OCI-LY3 (cell line): ENCODE results near the gene PSG5.
"Not testable (repeated sequence)": the region's sequence is repeated elsewhere in the genome, so short reads cannot be mapped to it uniquely, and the experiment has no call there.

Experiments used
- H2AFZ ChIP-seq: fragments of 200-600, 300-600 bp; shearing (Covaris generic); 2 replicates; pipeline ENCODE4 v1.6.0; 2014; ENCODE audit warnings: antibody characterized with exemption, low read depth, low read length
- H3K27ac ChIP-seq: fragments of 200-600, 300-600 bp; sonication (generic); 2 replicates; pipeline ENCODE4 v1.5.1; 2014; ENCODE audit warnings: mild to moderate bottlenecking, low read length, moderate library complexity, mixed read lengths
- H3K27me3 ChIP-seq: fragments of 200-600, 300-600 bp; sonication (generic); 2 replicates; pipeline ENCODE4 v1.6.1; 2014; ENCODE audit warnings: low read depth, low read length, mixed read lengths
- H3K36me3 ChIP-seq: fragments of 200-600, 300-600 bp; sonication (generic); replicated peaks from 2 replicates; pipeline ENCODE3; 2014; ENCODE audit warnings: low read depth, low read length, mixed read lengths
- H3K4me1 ChIP-seq: fragments of 300-600, 200-600 bp; sonication (generic); 2 replicates; pipeline ENCODE4 v1.6.1; 2014; ENCODE audit warnings: low read length, mixed read lengths
- H3K4me2 ChIP-seq: fragments of 200-600, 300-600 bp; sonication (generic); 2 replicates; pipeline ENCODE4 v1.6.1; 2014; ENCODE audit warnings: low read length, mixed read lengths
- H3K4me3 ChIP-seq: fragments of 300-600, 200-600 bp; sonication (generic); 2 replicates; pipeline ENCODE4 v1.5.1; 2014; ENCODE audit warnings: antibody characterized with exemption, mild to moderate bottlenecking, low read length, moderate library complexity
- H3K79me2 ChIP-seq: fragments of 300-600, 200-600 bp; shearing (Covaris generic); 2 replicates; pipeline ENCODE4 v1.6.1; 2014; ENCODE audit warnings: mild to moderate bottlenecking, low read length, mixed read lengths
- H3K9ac ChIP-seq: fragments of 300-600, 200-600 bp; shearing (Covaris generic); 2 replicates; pipeline ENCODE4 v1.6.0; 2014; ENCODE audit warnings: mild to moderate bottlenecking, low read length, moderate library complexity
- H3K9me3 ChIP-seq: fragments of 200-600, 300-600 bp; shearing (Covaris generic); 2 replicates; pipeline ENCODE4 v1.6.1; 2014; ENCODE audit warnings: low read length, mixed read lengths; ENCODE audit not compliant: insufficient read depth
- H4K20me1 ChIP-seq: fragments of 200-600, 300-600 bp; sonication (generic); 2 replicates; pipeline ENCODE4 v1.6.1; 2016; ENCODE audit warnings: low read length, mixed read lengths; ENCODE audit not compliant: insufficient read depth
- CTCF ChIP-seq: fragments of 200-600, 300-600 bp; sonication (generic); IDR thresholded peaks from 2 replicates; pipeline ENCODE4 v1.5.1; 2014; ENCODE audit warnings: antibody characterized with exemption, low read length, low read depth

PSG5 gene

GRCh38 chr19:43207174-43207573 is 20.8 kb upstream of the PSG5 start:
- not testable (repeated sequence) for H3K4me3 ChIP-seq, H3K79me2 ChIP-seq, H3K4me2 ChIP-seq, H3K27me3 ChIP-seq, H3K36me3 ChIP-seq, H3K9ac ChIP-seq, H4K20me1 ChIP-seq, H2AFZ ChIP-seq, H3K27ac ChIP-seq, H3K9me3 ChIP-seq, H3K4me1 ChIP-seq
- peak; percentile 44 for TF ChIP-seq CTCF

- H4K20me1 ChIP-seq, H3K9ac ChIP-seq, H3K4me3 ChIP-seq, H3K79me2 ChIP-seq, H3K36me3 ChIP-seq, H3K27me3 ChIP-seq, H2AFZ ChIP-seq, H3K4me1 ChIP-seq, H3K9me3 ChIP-seq, H3K27ac ChIP-seq, H3K4me2 ChIP-seq: not testable (repeated sequence)
These were observed 19.3 kb upstream of the PSG5 start, which contains the start of gene PSG4 for GRCh38 chr19:43205471-43206105. TSS of gene PSG4 (minus strand) at chr19:43205638. CDS start at chr19:43205536, 102 bp downstream.

- H3K36me3 ChIP-seq, H3K4me2 ChIP-seq, H3K9ac ChIP-seq, H4K20me1 ChIP-seq, H3K4me1 ChIP-seq, H3K27ac ChIP-seq, H3K9me3 ChIP-seq, H3K27me3 ChIP-seq, H3K4me3 ChIP-seq, H2AFZ ChIP-seq, H3K79me2 ChIP-seq: not testable (repeated sequence)
These were observed 17.3 kb upstream of the PSG5 start for GRCh38 chr19:43203611-43204010.

GRCh38 chr19:43201891-43202290 is 15.6 kb upstream of the PSG5 start:
- H3K79me2 ChIP-seq, H3K27ac ChIP-seq: not testable (repeated sequence)

GRCh38 chr19:43201337-43201801 is 15.0 kb upstream of the PSG5 start:
- not testable (repeated sequence) for H3K4me3 ChIP-seq, H3K9me3 ChIP-seq, H3K27ac ChIP-seq, H3K27me3 ChIP-seq, H3K9ac ChIP-seq, H2AFZ ChIP-seq, H3K4me2 ChIP-seq, H3K36me3 ChIP-seq, H3K4me1 ChIP-seq, H3K79me2 ChIP-seq, H4K20me1 ChIP-seq

More at GRCh38 chr19:43201891-43202290, 15.6 kb upstream of the PSG5 start:
- not testable (repeated sequence) for H3K9me3 ChIP-seq, H4K20me1 ChIP-seq, H3K9ac ChIP-seq, H3K4me3 ChIP-seq, H3K36me3 ChIP-seq, H2AFZ ChIP-seq, H3K4me2 ChIP-seq, H3K27me3 ChIP-seq, H3K4me1 ChIP-seq

GRCh38 chr19:43198686-43199419 is 12.5 kb upstream of the PSG5 start:
- H3K9me3 ChIP-seq, H3K4me3 ChIP-seq, H2AFZ ChIP-seq, H3K4me1 ChIP-seq, H3K9ac ChIP-seq, H3K79me2 ChIP-seq, H3K4me2 ChIP-seq, H3K27me3 ChIP-seq, H3K27ac ChIP-seq, H4K20me1 ChIP-seq, H3K36me3 ChIP-seq: not testable (repeated sequence)
- TF ChIP-seq CTCF: peak; percentile 36

- H3K27ac ChIP-seq, H3K4me2 ChIP-seq, H3K36me3 ChIP-seq, H3K9ac ChIP-seq, H3K27me3 ChIP-seq, H3K4me3 ChIP-seq, H3K9me3 ChIP-seq, H4K20me1 ChIP-seq, H2AFZ ChIP-seq, H3K79me2 ChIP-seq, H3K4me1 ChIP-seq: not testable (repeated sequence)
These were observed 11.5 kb upstream of the PSG5 start for GRCh38 chr19:43197666-43198397.

- not testable (repeated sequence) for H3K36me3 ChIP-seq, H3K27ac ChIP-seq, H3K79me2 ChIP-seq, H3K4me3 ChIP-seq, H3K9ac ChIP-seq, H3K4me1 ChIP-seq, H2AFZ ChIP-seq, H4K20me1 ChIP-seq, H3K9me3 ChIP-seq, H3K4me2 ChIP-seq, H3K27me3 ChIP-seq
These were observed 8.1 kb upstream of the PSG5 start for GRCh38 chr19:43194397-43194796.
